ENCODE data around the gene SCNN1A. TPM values are rescaled to one million over a fixed set of nuclear protein-coding genes. Genes with fewer than 3 reads are reported as not detected.

The SCNN1A gene
- total RNA-seq, 4 donors from 2014 or later: 229 to 449 (median 336) TPM

- no peaks in the 10 kb centered on the region for H3K9me3 ChIP-seq
- H3K36me3 ChIP-seq: no peaks in the 10 kb centered on the region
- DNase-seq: no peak
- H3K4me3 ChIP-seq (replicated peaks in 1 of 3): no peak overlapping the region
- H3K4me1 ChIP-seq: peaks cover 0 to 16% of the 10 kb centered on the region in 2 donors
- TF ChIP-seq POLR2A (IDR thresholded peaks at IDR 0.05): no peak
- no peak for TF ChIP-seq CTCF (IDR thresholded peaks at IDR 0.05)
- no peak overlapping the region for H3K27ac ChIP-seq
- 87 to 88% methylated on average over 17 to 20 of the region's 21 CpGs for WGBS, 2 donors
- no peaks in the 10 kb centered on the region for H3K27me3 ChIP-seq
- intact Hi-C loops (cut with DNase I): no loop called here
Observed at GRCh38 chr12:6317693-6318439, 57.5 kb downstream of the SCNN1A start.

- no peaks in the 10 kb centered on the region for H3K36me3 ChIP-seq
- H3K27ac ChIP-seq: no peak overlapping the region
- no peaks in the 10 kb centered on the region for H3K9me3 ChIP-seq
- TF ChIP-seq CTCF (IDR thresholded peaks at IDR 0.05) (no peak), POLR2A (IDR thresholded peaks at IDR 0.05) (no peak)
- H3K4me3 ChIP-seq (replicated peaks in 1 of 3): no peak overlapping the region
- intact Hi-C loops (cut with DNase I): no loop called here
- 81 to 84% methylated on average over 17 to 19 of the region's 21 CpGs for WGBS, 2 donors
- H3K4me1 ChIP-seq: peaks cover 5 to 17% of the 10 kb centered on the region in 2 donors
- H3K27me3 ChIP-seq: no peaks in the 10 kb centered on the region
- no peak for DNase-seq
Observed at GRCh38 chr12:6316921-6317692, 58.3 kb downstream of the SCNN1A start.

GRCh38 chr12:6315704-6316597, 59.4 kb downstream of the SCNN1A start:
- TF ChIP-seq CTCF (IDR thresholded peaks at IDR 0.05) (no peak), POLR2A (IDR thresholded peaks at IDR 0.05) (no peak)
- Histone ChIP-seq H3K27me3 (no peaks in the 10 kb centered on the region), H3K4me3 (replicated peaks in 1 of 3) (no peak overlapping the region), H3K27ac (no peak overlapping the region), H3K9me3 (no peaks in the 10 kb centered on the region), H3K4me1 (peaks cover 5 to 28% of the 10 kb centered on the region in 2 donors), H3K36me3 (no peaks in the 10 kb centered on the region)
- 91 to 94% methylated on average over 12 to 17 of the region's 17 CpGs for WGBS, 2 donors
- no peak for DNase-seq
- intact Hi-C loops (cut with DNase I): no loop called here

- 95 to 97% methylated on average over 6 of the region's 6 CpGs for WGBS, 2 donors
- Histone ChIP-seq H3K36me3 (no peaks in the 10 kb centered on the region), H3K9me3 (no peaks in the 10 kb centered on the region), H3K4me1 (peaks cover 7 to 36% of the 10 kb centered on the region in 2 donors), H3K27ac (no peak overlapping the region), H3K27me3 (no peaks in the 10 kb centered on the region), H3K4me3 (replicated peaks in 1 of 3) (no peak overlapping the region)
- intact Hi-C loops (cut with DNase I): no loop called here
- TF ChIP-seq POLR2A (IDR thresholded peaks at IDR 0.05): no peak
- no peak for TF ChIP-seq CTCF (IDR thresholded peaks at IDR 0.05)
- DNase-seq: no peak
Observed at GRCh38 chr12:6315184-6315583, 60.2 kb downstream of the SCNN1A start.

All from thyroid gland (tissue), 4 donors.